HCT116 (cell line): ENCODE data around the gene CTCF. TPM values are rescaled to one million over a fixed set of nuclear protein-coding genes. Genes with fewer than 3 reads are reported as not detected.

Experiments
- ATAC-seq: fragments of 200-7000 bp; cut with Tn5 transposase; 2 replicates; pipeline ENCODE4 v1.9.1; 2020; ENCODE audit warnings: mild to moderate bottlenecking, moderate library complexity
- BruUV-seq: library from RNA; stranded (reverse); fragments of 400-500 nt; replicated peaks from 2 replicates; lab custom pipeline; 2021; lab: Mats Ljungman, UMichigan
- CTCF ChIA-PET: fragments of 300-600 bp; sonication (Branson Sonifier 250); formaldehyde crosslinking; loops from one replicate; lab custom pipeline; 2021; ENCODE audit warnings: antibody characterized with exemption; lab: Charles Lee
- POLR2A ChIA-PET: fragments of 300-600, 350-600 bp; sonication (Branson Sonifier 250); formaldehyde crosslinking; loops from one replicate; lab custom pipeline; 2021; ENCODE audit warnings: antibody characterized with exemption; lab: Charles Lee
- RAD21 ChIA-PET, 2 experiments: fragments of 300-600 bp; sonication (Branson Sonifier 250); formaldehyde crosslinking; loops; one replicate each; lab custom pipeline; 2023; ENCODE audit warnings: low total read pairs in 2 of 2; ENCODE audit not compliant: uncharacterized antibody in 2 of 2, unreplicated experiment in 2 of 2, low non-redundant PET in 1 of 2; lab: Charles Lee
- DNase-seq: peaks from one replicate; pipeline ENCODE4 v3.0.0-alpha.2; 2010; ENCODE audit warnings: low read depth, low spot score
- H2AFZ ChIP-seq: fragments of 200-600 bp; shearing (Covaris generic), sonication (generic); 2 replicates; pipeline ENCODE4 v1.6.1; 2017; ENCODE audit warnings: low read depth, mixed run types, mixed read lengths, antibody characterized with exemption, low read length; ENCODE audit not compliant: poor library complexity, severe bottlenecking
- H3K27ac ChIP-seq: 2 replicates; pipeline ENCODE4 v1.5.1; 2012; ENCODE audit warnings: low read depth, low read length
- H3K27me3 ChIP-seq: fragments of 200-600 bp; sonication (generic); 2 replicates; pipeline ENCODE4 v1.6.1; 2016; ENCODE audit warnings: mixed run types, low read length, mixed read lengths; ENCODE audit not compliant: insufficient read depth
- H3K36me3 ChIP-seq, 2 experiments: fragments of 200-500 bp in 1 of 2; fragments of 200-600 bp in 1 of 2; sonication (Bioruptor generic) in 1 of 2; sonication (generic) in 1 of 2; 2 replicates each; pipeline versions ENCODE4 v1.5.1 to v1.6.1; 2014 to 2016; ENCODE audit warnings: low read length in 2 of 2, inconsistent platforms in 1 of 2, mixed read lengths in 1 of 2, mixed run types in 1 of 2; ENCODE audit not compliant: insufficient read depth in 2 of 2, control insufficient read depth in 1 of 2
- H3K4me1 ChIP-seq, 2 experiments: fragments of 200-600 bp in 1 of 2; sonication (generic) in 1 of 2; 2 replicates each; pipeline versions ENCODE4 v1.5.1 to v1.6.1; 2012 to 2017; ENCODE audit warnings: low read length in 2 of 2, inconsistent platforms in 1 of 2, mild to moderate bottlenecking in 1 of 2, mixed read lengths in 1 of 2, mixed run types in 1 of 2, moderate library complexity in 1 of 2; ENCODE audit not compliant: insufficient read depth in 2 of 2, control insufficient read depth in 1 of 2
- H3K4me2 ChIP-seq: fragments of 200-600 bp; sonication (generic); 2 replicates; pipeline ENCODE4 v1.6.1; 2017; ENCODE audit warnings: mixed run types, low read length, mixed read lengths
- H3K4me3 ChIP-seq, 2 experiments: fragments of 200-600 bp in 1 of 2; sonication (generic) in 1 of 2; replicated peaks in 1 of 2; 2 replicates each; pipeline ENCODE4 v1.5.1; 2011 to 2016; ENCODE audit warnings: low read length in 2 of 2, control low read depth in 1 of 2, low read depth in 1 of 2, mild to moderate bottlenecking in 1 of 2, mixed read lengths in 1 of 2, mixed run types in 1 of 2
- H3K79me2 ChIP-seq: fragments of 200-600 bp; sonication (generic); 2 replicates; pipeline ENCODE4 v1.6.1; 2017; ENCODE audit warnings: mild to moderate bottlenecking, mixed run types, low read length, moderate library complexity, mixed read lengths; ENCODE audit not compliant: insufficient read depth
- H3K9ac ChIP-seq: fragments of 200-600 bp; sonication (generic); 2 replicates; pipeline ENCODE4 v1.6.1; 2016; ENCODE audit warnings: low read length, mixed read lengths
- H3K9me2 ChIP-seq: fragments of 200-600 bp; sonication (generic), shearing (Covaris generic); 2 replicates; pipeline ENCODE4 v1.6.1; 2017; ENCODE audit warnings: mixed run types, mild to moderate bottlenecking, moderate library complexity; ENCODE audit not compliant: insufficient read depth
- H3K9me3 ChIP-seq, 2 experiments: fragments of 200-500 bp in 1 of 2; fragments of 200-600 bp in 1 of 2; sonication (Bioruptor generic) in 1 of 2; sonication (generic) in 1 of 2; 2 replicates each; pipeline ENCODE4 v1.6.1; 2014 to 2017; ENCODE audit warnings: low read length in 2 of 2, mixed read lengths in 2 of 2, inconsistent platforms in 1 of 2, low read depth in 1 of 2, mild to moderate bottlenecking in 1 of 2, mixed run types in 1 of 2, moderate library complexity in 1 of 2; ENCODE audit not compliant: control insufficient read depth in 1 of 2, insufficient read depth in 1 of 2
- H4K20me1 ChIP-seq: fragments of 200-600 bp; sonication (generic), shearing (Covaris generic); 2 replicates; pipeline ENCODE4 v1.6.1; 2017; ENCODE audit warnings: mixed run types, mild to moderate bottlenecking, moderate library complexity; ENCODE audit not compliant: insufficient read depth
- CEBPB ChIP-seq: IDR thresholded peaks from 2 replicates; pipeline ENCODE4 v1.6.1; 2012; ENCODE audit warnings: low read depth
- REST ChIP-seq: IDR thresholded peaks from 2 replicates; pipeline ENCODE4 v1.6.1; 2012; ENCODE audit warnings: low read depth
- SRF ChIP-seq: IDR thresholded peaks from 2 replicates; pipeline ENCODE4 v1.6.1; 2012; ENCODE audit warnings: low read depth
- ZBTB33 ChIP-seq: IDR thresholded peaks from 2 replicates; pipeline ENCODE4 v1.6.1; 2011; ENCODE audit warnings: mild to moderate bottlenecking, low read length, moderate library complexity; ENCODE audit not compliant: insufficient replicate concordance; ENCODE audit errors: extremely low read depth
- ZNF274 ChIP-seq: fragments of 200-500 bp; sonication (Bioruptor generic); IDR thresholded peaks from 2 replicates; pipeline ENCODE4 v1.6.1; 2014; ENCODE audit warnings: mild to moderate bottlenecking, low read depth, low read length, inconsistent platforms
- intact Hi-C: fragments of 100-400 bp; cut with micrococcal nuclease; formaldehyde crosslinking; loops from 2 replicates; pipeline ENCODE4 v1.10.0; 2022
- total RNA-seq: library from RNA; stranded (reverse); gene quantifications from one replicate; pipeline ENCODE4 v1.2.1, GENCODE V29; 2021; ENCODE audit not compliant: unreplicated experiment

CTCF gene
- total RNA-seq, 1 experiment from 2014 or later, result 48.3 TPM

GRCh38 chr16:67517155-67517445 lies 45.2 kb upstream of the CTCF start (continued):
- no peak for TF ChIP-seq SRF
- TF ChIP-seq CEBPB, result no peak
- TF ChIP-seq, all 23 proteins: peak for 0

GRCh38 chr16:67517661-67518423 lies 44.5 kb upstream of the CTCF start:
- peaks cover 0 to 29% of the 10 kb centered on the region in 2 experiments; a peak in 3 of 4 replicates for H3K4me1 ChIP-seq
- POLR2A ChIA-PET, result no interaction called here
- no peak overlapping the region for H3K9ac ChIP-seq
- H3K9me2 ChIP-seq, result no peaks in the 10 kb centered on the region
- no peak overlapping the region for H2AFZ ChIP-seq
- H3K36me3 ChIP-seq, result no peaks in the 10 kb centered on the region
- CTCF ChIA-PET, result interaction anchor here (0.9 to 1.6 kb wide), 2 partner anchors 19 to 37 kb away, joined by 3 to 4 read pairs; partner anchors contain the start of gene ATP6V0D1
- intact Hi-C loops, result no loop called here
- no peak overlapping the region for H3K27ac ChIP-seq
- H4K20me1 ChIP-seq, result no peaks in the 10 kb centered on the region
- no peak overlapping the region for H3K4me2 ChIP-seq
- no peaks in the 10 kb centered on the region for H3K79me2 ChIP-seq
- no TSS peak for BruUV-seq
- no peak for TF ChIP-seq ZNF274
- TF ChIP-seq REST, result no peak
- TF ChIP-seq ZBTB33, result no peak
- no peaks in the 10 kb centered on the region for H3K9me3 ChIP-seq
- RAD21 ChIA-PET, result no interaction called here
- no peak for ATAC-seq
- no peak overlapping the region for H3K4me3 ChIP-seq
- no peaks in the 10 kb centered on the region for H3K27me3 ChIP-seq
- no peak for DNase-seq
